Type B pancreatic cell (in vitro differentiated cells): ENCODE results near the gene PKP1. TPM values are rescaled to one million over a fixed set of nuclear protein-coding genes. Genes with fewer than 3 reads are reported as not detected.
A peak's percentile ranks its signal among the peaks of the same experiment; 100 is the strongest.

ENCODE experiments used
- DNase-seq: peaks from one replicate; pipeline ENCODE4 v3.0.0; 2021; ENCODE audit warnings: mixed read lengths; ENCODE audit not compliant: unreplicated experiment; ENCODE audit errors: extremely low spot score
- H3K27ac Mint-ChIP-seq: 2 replicates; pipeline ENCODE4 v1.8.0; 2021; ENCODE audit warnings: mild to moderate bottlenecking, mixed read lengths
- H3K27me3 Mint-ChIP-seq: 2 replicates; pipeline ENCODE4 v1.8.0; 2021; ENCODE audit warnings: mixed read lengths
- H3K36me3 Mint-ChIP-seq: 2 replicates; pipeline ENCODE4 v1.8.0; 2021; ENCODE audit warnings: mixed read lengths
- H3K4me1 Mint-ChIP-seq: one replicate; pipeline ENCODE4 v1.8.0; 2021; ENCODE audit warnings: mixed read lengths; ENCODE audit not compliant: unreplicated experiment
- H3K4me3 Mint-ChIP-seq: 2 replicates; pipeline ENCODE4 v1.8.0; 2021; ENCODE audit warnings: mild to moderate bottlenecking, mixed read lengths
- H3K9me3 Mint-ChIP-seq: 2 replicates; pipeline ENCODE4 v1.8.0; 2021; ENCODE audit warnings: mixed read lengths
- CTCF ChIP-seq: fragments of 200-600 bp; sonication (generic); conservative IDR thresholded peaks from 2 replicates; pipeline ENCODE4 v1.5.0; 2021; ENCODE audit warnings: antibody characterized with exemption, mild to moderate bottlenecking
- total RNA-seq: library from RNA; stranded (reverse); gene quantifications from 2 replicates; pipeline ENCODE4 v1.2.1, GENCODE V29; 2021; ENCODE audit warnings: low replicate concordance

PKP1 gene
- total RNA-seq, 1 donor from 2014 or later = 7.6 TPM

GRCh38 chr1:201270616-201271390 is 12.5 kb upstream of the PKP1 start:
- TF ChIP-seq CTCF = no peak
- Mint-ChIP-seq H3K4me3 (no peak overlapping the region), H3K27me3 (peaks cover 31% of the 10 kb centered on the region), H3K27ac (no peak overlapping the region), H3K4me1 (peaks cover under 1% of the 10 kb centered on the region), H3K9me3 (no peaks in the 10 kb centered on the region), H3K36me3 (no peaks in the 10 kb centered on the region)
- no peak for DNase-seq

GRCh38 chr1:201272799-201273198 is 10.5 kb upstream of the PKP1 start:
- Mint-ChIP-seq H3K27ac (no peak overlapping the region), H3K9me3 (no peaks in the 10 kb centered on the region), H3K27me3 (peaks cover 19% of the 10 kb centered on the region), H3K36me3 (no peaks in the 10 kb centered on the region), H3K4me3 (no peak overlapping the region), H3K4me1 (peaks cover 4% of the 10 kb centered on the region)
- no peak for DNase-seq
- TF ChIP-seq CTCF = no peak

GRCh38 chr1:201274616-201275252 is 8.6 kb upstream of the PKP1 start:
- Mint-ChIP-seq H3K4me1 (peaks cover 10% of the 10 kb centered on the region), H3K9me3 (no peaks in the 10 kb centered on the region), H3K27me3 (peaks cover 12% of the 10 kb centered on the region), H3K36me3 (no peaks in the 10 kb centered on the region), H3K4me3 (no peak overlapping the region), H3K27ac (peak overlapping the region; percentile 27)
- DNase-seq = no peak
- TF ChIP-seq CTCF = no peak

DNA sequence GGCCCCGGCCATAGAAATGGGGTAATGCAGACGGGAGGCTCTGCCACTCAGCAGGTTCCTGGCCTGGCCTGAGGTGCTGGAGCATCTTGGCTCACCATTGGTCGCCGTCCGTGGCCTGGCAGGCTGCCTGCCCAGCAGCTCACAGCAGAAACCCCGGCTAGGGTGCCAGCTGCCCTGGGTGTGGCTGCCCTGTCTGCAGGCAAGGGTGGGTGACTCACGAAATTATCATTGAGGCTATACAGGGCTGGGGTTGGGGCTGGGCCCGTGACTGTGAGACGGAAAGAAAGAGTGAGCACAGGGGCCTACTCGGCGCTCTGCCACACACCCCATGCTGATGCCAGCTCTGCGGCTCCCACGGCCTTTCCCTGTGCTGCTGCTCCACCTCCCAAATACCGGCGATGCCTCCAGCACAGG is 8.0 kb upstream of the PKP1 start:
- no peak for TF ChIP-seq CTCF
- H3K9me3 Mint-ChIP-seq = no peaks in the 10 kb centered on the region
- no peak overlapping the region for H3K27ac Mint-ChIP-seq
- H3K27me3 Mint-ChIP-seq = peaks cover 8% of the 10 kb centered on the region
- no peak overlapping the region for H3K4me3 Mint-ChIP-seq
- peaks cover 10% of the 10 kb centered on the region for H3K4me1 Mint-ChIP-seq
- no peak for DNase-seq
- H3K36me3 Mint-ChIP-seq = no peaks in the 10 kb centered on the region

DNA sequence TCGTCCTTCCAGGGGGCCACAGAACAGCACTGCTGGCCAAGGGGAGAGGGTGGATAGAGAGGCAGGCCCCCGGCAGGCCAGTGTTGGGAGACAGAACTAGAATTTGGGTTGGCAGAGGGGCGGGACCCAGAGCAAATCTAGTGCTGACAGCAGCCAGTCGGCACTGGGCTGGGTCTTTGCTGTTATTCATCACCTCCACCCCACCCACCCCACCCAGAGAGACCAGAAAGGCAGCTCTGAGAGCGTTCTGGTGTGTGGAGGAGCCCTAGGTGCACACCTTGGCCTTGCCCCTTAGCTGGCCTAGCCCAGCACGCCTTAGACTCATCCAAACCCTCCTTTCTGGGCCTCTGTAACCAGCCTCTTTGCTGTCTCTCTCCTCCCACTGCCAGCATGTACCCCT is 6.4 kb upstream of the PKP1 start:
- peaks cover 12% of the 10 kb centered on the region for H3K4me1 Mint-ChIP-seq
- H3K4me3 Mint-ChIP-seq = no peak overlapping the region
- no peak for DNase-seq
- no peaks in the 10 kb centered on the region for H3K9me3 Mint-ChIP-seq
- no peaks in the 10 kb centered on the region for H3K36me3 Mint-ChIP-seq
- no peak overlapping the region for H3K27ac Mint-ChIP-seq
- H3K27me3 Mint-ChIP-seq = peaks cover 10% of the 10 kb centered on the region
- no peak for TF ChIP-seq CTCF
